Stimulated activated CD8-positive, alpha-beta memory T cell treated with anti-CD3 and anti-CD28 coated beads, Interleukin-2, amount 100 ng/mL, for 48 hours (primary cell): Measurements from ENCODE around the gene CDH15.
"Not testable (repeated sequence)": the region's sequence is repeated elsewhere in the genome, so short reads cannot be mapped to it uniquely, and the experiment has no call there.

ENCODE experiments used
- DNase-seq, 2 donors: peaks; one replicate each; pipeline ENCODE4 v3.0.0-alpha.2; 2020; ENCODE audit warnings: low read depth in 2 of 2

CDH15 gene

GRCh38 chr16:89172528-89173173, 1.1 kb downstream of the CDH15 start:
- no peak for DNase-seq

DNA sequence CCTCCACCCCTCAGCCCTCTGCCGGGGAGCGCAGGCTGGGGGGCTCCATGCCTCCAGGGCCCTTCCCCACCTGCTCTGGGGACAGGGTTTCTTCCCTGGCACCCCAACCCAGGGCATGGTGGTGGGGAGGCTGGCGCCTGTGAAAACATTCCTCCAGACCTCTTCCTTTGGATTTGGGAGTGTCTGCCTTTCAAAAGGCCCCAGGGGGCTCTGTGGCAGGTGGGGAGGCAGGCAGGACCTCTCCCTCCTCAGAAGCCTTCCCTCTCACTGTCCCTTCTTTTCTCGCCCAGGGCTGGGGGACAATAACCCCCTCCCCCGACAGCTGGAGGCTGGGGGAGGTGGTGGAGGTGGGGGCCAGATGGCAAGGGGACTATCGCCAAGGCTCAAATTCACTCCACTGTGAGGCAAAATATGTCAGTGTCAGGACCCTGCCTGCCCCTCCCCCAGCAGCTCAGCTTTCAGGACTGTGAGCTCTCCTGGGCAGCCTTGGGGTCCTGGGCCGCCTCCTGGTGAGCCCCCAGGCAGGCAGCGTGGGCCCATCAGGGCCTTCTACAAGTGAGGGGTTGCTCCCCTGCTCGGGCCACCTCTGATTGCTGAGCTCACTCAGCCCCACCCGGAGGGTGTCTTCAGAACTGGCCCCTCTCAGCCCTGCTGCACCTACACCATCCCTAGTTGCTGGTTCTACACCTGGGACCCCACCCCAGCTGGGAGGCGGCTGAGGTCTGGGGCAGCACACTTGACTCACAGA, 1.8 kb downstream of the CDH15 start:
- no peak for DNase-seq

DNA sequence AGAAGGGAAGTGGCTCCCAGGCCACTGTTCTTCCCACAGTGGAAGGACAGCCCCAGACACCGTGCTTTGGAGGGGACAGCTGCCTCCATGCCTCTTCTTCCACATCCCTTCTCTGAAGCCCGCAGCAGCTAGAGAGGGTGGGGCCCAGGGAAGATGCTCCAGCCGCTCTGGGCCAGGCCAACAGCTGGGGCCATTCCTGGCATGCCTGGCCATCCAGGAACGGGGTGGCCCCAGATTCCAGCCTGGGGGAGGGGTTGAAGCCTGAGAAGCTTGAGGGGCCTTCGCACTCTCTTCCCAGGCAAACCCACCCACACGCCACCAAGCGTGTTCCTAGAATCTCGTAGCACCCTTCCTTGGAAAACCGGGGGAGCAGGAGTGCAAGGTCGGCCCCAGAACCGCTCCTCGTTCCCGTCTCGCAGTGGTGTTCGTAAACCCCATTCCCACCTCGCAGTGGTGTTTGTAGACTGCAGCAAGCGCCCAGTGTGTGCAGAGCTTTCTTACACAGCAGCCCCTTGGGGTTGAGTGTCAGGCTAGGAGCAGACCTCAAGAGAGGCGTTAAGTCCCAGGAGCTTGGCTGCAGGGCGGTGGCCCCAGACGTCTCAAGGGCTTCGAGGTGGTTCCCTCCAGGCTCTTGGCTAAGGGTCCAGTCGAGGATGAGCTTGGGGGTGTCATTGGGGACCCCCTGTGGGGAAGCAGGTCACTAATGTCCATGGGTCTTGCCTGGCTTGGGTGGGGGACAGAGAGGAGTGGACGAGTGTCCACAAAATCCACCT, 2.7 kb downstream of the CDH15 start:
- DNase-seq, result no peak

GRCh38 chr16:89174877-89175276, 3.3 kb downstream of the CDH15 start:
- no peak for DNase-seq

- DNase-seq, result no peak
These were observed 4.0 kb downstream of the CDH15 start for GRCh38 chr16:89175280-89176146.

GRCh38 chr16:89176147-89176690, 4.7 kb downstream of the CDH15 start:
- DNase-seq, result no peak

DNA sequence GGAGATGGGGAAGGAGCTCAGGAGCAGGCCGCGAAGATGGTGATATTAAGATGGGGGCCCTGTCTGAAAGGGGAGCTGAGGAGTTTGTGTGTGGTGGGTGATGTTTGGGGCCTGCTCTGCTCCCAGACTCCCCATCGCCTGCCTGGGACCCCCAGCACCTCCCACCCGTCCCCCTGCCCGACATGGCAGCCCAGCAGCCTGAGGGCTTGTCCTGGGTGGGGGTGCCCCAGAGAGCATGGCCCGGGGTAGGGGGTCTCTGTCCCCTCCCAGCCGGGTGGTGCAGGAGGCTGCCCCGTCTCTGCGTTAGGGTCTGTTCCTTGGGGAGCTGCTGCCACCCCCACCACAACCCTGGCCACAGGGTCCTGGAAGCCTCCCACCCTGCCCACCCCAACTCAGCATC, 5.2 kb downstream of the CDH15 start:
- DNase-seq, result no peak

DNA sequence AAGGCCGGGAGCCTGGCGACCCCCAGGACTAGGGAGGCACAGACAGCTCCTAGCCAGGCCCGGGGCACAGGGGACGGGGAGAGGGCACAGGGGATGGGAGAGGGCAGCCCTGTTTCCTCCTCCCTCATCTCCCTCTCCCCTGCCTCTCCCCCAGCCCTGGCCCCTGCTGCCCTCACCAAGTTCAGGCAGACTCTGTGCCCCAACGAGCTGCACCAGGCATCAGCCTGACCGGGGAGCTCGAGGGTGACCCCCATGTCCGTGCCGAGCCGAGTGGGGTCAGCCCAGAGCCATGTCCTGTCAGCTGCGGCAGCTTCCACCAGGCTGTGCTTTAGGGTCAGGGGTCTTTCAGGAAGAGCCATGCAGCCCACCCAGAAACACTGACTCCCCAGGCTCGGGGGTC, 6.0 kb downstream of the CDH15 start:
- no peak for DNase-seq

GRCh38 chr16:89178453-89179147, 7.1 kb downstream of the CDH15 start:
- no peak for DNase-seq

- DNase-seq, result no peak
These were observed 7.6 kb downstream of the CDH15 start for GRCh38 chr16:89179148-89179484.

- no peak for DNase-seq
These were observed 8.2 kb downstream of the CDH15 start for GRCh38 chr16:89179656-89180315.

GRCh38 chr16:89183463-89183862, 11.9 kb downstream of the CDH15 start:
- DNase-seq, result no peak

DNA sequence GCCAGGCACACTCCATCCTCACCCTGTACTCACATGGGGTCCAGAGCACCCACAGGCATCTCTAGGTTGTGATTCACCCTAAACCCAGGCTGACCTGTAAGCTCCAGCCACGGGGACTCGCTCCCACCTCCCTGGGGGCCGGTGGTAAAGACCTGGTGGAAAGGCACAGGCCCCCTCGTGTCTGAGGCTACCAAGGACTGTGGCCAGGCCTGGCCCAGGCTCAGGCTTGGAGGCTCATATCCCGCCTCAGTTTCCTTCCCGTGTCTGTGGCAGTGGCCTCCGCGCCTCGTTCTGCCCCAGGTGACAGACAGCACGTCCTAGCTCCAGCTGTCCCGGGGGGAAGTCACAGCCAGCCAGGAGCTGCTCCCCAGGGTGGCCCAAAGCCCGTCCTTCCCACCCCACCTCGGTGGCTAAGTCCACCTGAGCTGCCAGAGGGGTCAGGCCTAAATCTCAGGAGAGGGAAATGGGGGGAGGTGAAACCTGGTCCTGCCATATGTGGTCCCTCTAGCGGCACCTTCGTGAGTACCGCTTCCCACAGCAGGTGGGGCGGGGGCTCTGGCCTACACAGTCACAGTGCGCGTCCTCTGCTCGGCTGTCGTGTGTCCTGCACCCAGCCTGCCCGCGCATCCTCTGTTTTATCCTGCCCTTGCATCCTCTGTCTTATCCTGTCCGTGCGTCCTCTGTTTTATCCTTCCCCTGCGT, 12.6 kb downstream of the CDH15 start:
- DNase-seq, result no peak

DNA sequence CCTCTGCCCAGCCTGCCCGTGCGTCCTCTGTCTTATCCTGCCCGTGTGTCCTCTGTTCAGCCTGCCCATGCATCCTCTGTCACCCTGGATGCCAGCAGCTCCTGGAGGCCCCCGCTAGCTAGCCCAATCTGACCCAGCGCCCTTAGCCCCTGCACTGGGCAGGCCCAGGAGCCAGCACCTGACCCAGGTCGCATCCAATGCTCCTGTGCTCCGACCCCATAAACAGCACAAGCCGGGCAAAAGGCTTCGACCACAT, 13.1 kb downstream of the CDH15 start:
- no peak for DNase-seq

- no peak for DNase-seq
These were observed 13.6 kb downstream of the CDH15 start for GRCh38 chr16:89184933-89185794.

DNA sequence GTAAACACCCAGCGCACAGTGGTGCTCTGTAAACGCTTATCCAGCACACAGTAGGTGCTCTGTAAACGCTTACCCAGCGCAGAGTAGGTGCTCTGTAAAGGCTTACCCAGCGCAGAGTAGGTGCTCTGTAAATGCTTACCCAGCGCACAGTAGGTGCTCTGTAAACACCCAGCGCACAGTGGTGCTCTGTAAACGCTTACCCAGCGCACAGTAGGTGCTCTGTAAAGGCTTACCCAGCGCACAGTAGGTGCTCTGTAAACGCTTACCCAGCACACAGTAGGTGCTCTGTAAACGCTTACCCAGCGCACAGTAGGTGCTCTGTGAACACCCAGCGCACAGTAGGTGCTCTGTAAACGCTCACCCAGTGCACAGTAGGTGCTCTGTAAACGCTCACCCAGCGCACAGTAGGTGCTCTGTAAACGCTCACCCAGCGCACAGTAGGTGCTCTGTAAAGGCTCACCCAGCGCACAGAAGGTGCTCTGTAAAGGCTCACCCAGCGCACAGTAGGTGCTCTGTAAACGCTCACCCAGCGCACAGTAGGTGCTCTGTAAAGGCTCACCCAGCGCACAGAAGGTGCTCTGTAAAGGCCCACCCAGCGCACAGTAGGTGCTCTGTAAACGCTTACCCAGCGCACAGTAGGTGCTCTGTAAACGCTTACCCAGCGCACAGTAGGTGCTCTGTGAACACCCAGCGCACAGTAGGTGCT, 14.5 kb downstream of the CDH15 start:
- not testable (repeated sequence) for DNase-seq

DNA sequence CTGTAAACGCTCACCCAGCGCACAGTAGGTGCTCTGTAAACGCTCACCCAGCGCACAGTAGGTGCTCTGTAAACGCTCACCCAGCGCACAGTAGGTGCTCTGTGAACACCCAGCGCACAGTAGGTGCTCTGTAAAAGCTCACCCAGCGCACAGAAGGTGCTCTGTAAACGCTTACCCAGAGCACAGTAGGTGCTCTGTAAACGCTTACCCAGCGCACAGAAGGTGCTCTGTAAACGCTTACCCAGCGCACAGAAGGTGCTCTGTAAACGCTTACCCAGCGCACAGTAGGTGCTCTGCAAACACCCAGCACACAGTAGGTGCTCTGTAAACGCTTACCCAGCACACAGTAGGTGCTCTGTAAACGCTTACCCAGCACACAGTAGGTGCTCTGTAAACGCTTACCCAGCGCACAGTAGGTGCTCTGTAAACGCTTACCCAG, 15.1 kb downstream of the CDH15 start:
- not testable (repeated sequence) for DNase-seq

DNA sequence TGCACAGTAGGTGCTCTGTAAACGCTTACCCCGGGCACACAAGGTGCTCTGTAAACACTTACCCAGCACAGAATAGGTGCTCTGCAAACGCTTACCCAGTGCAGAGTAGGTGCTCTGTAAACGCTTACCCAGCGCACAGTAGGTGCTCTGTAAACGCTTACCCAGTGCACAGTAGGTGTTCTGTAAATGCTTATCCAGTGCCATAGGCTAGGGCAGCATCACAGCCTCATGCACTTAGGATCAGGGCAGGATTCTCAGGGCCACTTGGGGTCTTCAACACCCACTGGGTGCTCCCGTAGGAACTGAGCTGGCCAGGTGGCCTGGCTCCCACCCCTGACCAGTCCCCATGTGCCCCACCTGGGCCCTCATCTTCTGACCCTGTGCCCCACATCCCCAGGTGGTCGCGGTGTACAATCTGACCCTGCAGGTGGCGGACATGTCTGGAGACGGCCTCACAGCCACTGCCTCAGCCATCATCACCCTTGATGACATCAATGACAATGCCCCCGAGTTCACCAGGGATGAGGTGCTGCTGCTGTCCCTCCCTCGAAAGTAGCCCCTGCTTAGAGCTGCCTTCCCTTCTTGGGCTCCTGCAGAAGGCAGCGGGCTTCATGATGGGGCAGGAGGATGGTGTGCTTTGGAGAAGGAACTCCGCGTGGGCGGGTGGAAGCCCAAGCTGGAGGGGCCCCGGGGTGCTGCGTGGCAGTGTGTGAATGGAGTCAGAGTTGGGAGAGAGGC, 15.7 kb downstream of the CDH15 start:
- DNase-seq, result peak in 1 of 2 donors; percentile 21
